ENCODE data around the gene PDE7B. TPM values are rescaled to one million over a fixed set of nuclear protein-coding genes. Genes with fewer than 3 reads are reported as not detected.

The PDE7B gene
- total and polyA plus RNA-seq, 2 of the 4 experiments (the other 2 are of a cell fraction): 7.8 to 12.4 TPM

GRCh38 chr6:136076496-136076895, 225.0 kb downstream of the PDE7B start:
- intact Hi-C loops (cut with micrococcal nuclease) (no loop called here), dilution Hi-C loops (cut with HindIII; ENCODE audit: low sequenced_read_pairs, unreplicated experiment) (no loop called here), in situ Hi-C loops (cut with MboI; ENCODE audit: low sequenced_read_pairs) (no loop called here)
- Histone ChIP-seq H2BK5ac (ENCODE audit: low read depth, low read length, poor library complexity, severe bottlenecking) (peak overlapping the region; percentile 91), H3K4ac (ENCODE audit: low read depth, low read length) (peak overlapping the region; percentile 38; the same call in 1 of the 2 replicates), H2AFZ (replicated peaks; ENCODE audit: low read length, poor library complexity) (no peak overlapping the region), H3K27ac (ENCODE audit: insufficient read depth, low read length) (no peak overlapping the region; the same call in 1 of the 2 replicates), H3K18ac (ENCODE audit: low read depth, low read length) (peak overlapping the region; percentile 9; the same call in 1 of the 2 replicates), H3K9ac (ENCODE audit: low read depth, low read length) (no peak overlapping the region), H4K8ac (ENCODE audit: low read depth in 2 of 2, low read length in 2 of 2) (no peak overlapping the region), H2AK9ac (replicated peaks; ENCODE audit: low read depth, low read length, poor library complexity) (no peak overlapping the region), H3K14ac (replicated peaks; ENCODE audit: low read depth, low read length) (no peak overlapping the region; the same call in 1 of the 2 replicates), H4K91ac (ENCODE audit: insufficient read depth, low read depth, low read length) (no peak overlapping the region), H3K36me3 (ENCODE audit: control insufficient read depth, insufficient read depth, low read length) (peaks cover 13% of the 10 kb centered on the region; the same call in 1 of the 2 replicates), H2BK15ac (ENCODE audit: low read depth, low read length) (0 out of 3 replicates have a peak overlapping the region, but pooled peaks have one; percentile 14), H4K20me1 (ENCODE audit: insufficient read depth, low read length) (no peaks in the 10 kb centered on the region), H3K9me3 (ENCODE audit: control insufficient read depth, insufficient read depth, low read length) (no peaks in the 10 kb centered on the region), H3K4me2 (ENCODE audit: low read depth, low read length) (peak overlapping the region; percentile 6; the same call in 1 of the 2 replicates), H3K56ac (ENCODE audit: extremely low read depth, insufficient read depth, low read length) (no peak overlapping the region), H3K27me3 (ENCODE audit: control insufficient read depth, insufficient read depth, low read length) (no peaks in the 10 kb centered on the region), H2AK5ac (ENCODE audit: low read depth, low read length) (peak overlapping the region; percentile 9), H3K23ac (ENCODE audit: low read depth, low read length) (no peak overlapping the region), H3K9me1 (ENCODE audit: insufficient read depth, low read length) (peaks cover 15% of the 10 kb centered on the region), H3K4me1 (ENCODE audit: control insufficient read depth, insufficient read depth, low read length) (peaks cover 9% of the 10 kb centered on the region), H2BK20ac (ENCODE audit: low read depth, low read length) (0 out of 2 replicates have a peak overlapping the region, but pooled peaks have one; percentile 62), H3K79me1 (ENCODE audit: low read depth in 1 of 2, low read length in 2 of 2) (peaks cover 31 to 71% of the 10 kb centered on the region in 2 experiments), H3K4me3 (ENCODE audit: insufficient read depth, low read depth, low read length) (no peak overlapping the region), H2BK120ac (ENCODE audit: low read depth, low read length) (no peak overlapping the region; the same call in 1 of the 2 replicates), H4K5ac (ENCODE audit: low read depth, low read length) (peak overlapping the region; percentile 48; the same call in 1 of the 2 replicates)
- TF ChIP-seq BHLHE40 (IDR thresholded peaks at IDR 0.05; ENCODE audit: low read depth, low read length) (no peak), FOS (IDR thresholded peaks at IDR 0.05; ENCODE audit: low read depth, low read length) (no peak), NFE2L2 (IDR thresholded peaks at IDR 0.05; ENCODE audit: low read depth, low read length) (no peak), CTCF (conservative IDR thresholded peaks at IDR 0.05; ENCODE audit: low read depth, low read length) (no peak), RFX5 (IDR thresholded peaks at IDR 0.05; ENCODE audit: low read depth, low read length) (no peak), MXI1 (IDR thresholded peaks at IDR 0.05; ENCODE audit: borderline replicate concordance, low read depth, low read length) (no peak), POLR2A (IDR thresholded peaks at IDR 0.05; ENCODE audit: low read depth, low read length) (no peak), CEBPB (IDR thresholded peaks at IDR 0.05; ENCODE audit: low read depth, low read length) (no peak)
- ChIA-PET POLR2A (ENCODE audit: unreplicated experiment) (no interaction called here), CTCF (no interaction called here)
- WGBS, 2 experiments (ENCODE audit: extremely low coverage in 2 of 2, insufficient read length in 1 of 2): 100% methylated on average over 1 of the region's 3 CpGs; no CpG with 5 or more reads in 1 of the 2 experiments
- no TSS peak for BruUV-seq (replicated peaks)
- DNase-seq (peak; percentile 65), ATAC-seq (ENCODE audit: low read depth) (no peak)
